ENCODE measurements around the gene EME2.
"Not testable (repeated sequence)": the region's sequence is repeated elsewhere in the genome, so short reads cannot be mapped to it uniquely, and the experiment has no call there.

The EME2 gene

GRCh38 chr16:1791256-1791942, 18.8 kb downstream of the EME2 start:
- no peak for DNase-seq (ENCODE audit: low spot score)

GRCh38 chr16:1791943-1792812, 19.6 kb downstream of the EME2 start:
- DNase-seq (ENCODE audit: low spot score), result no peak

GRCh38 chr16:1792836-1793577, 20.4 kb downstream of the EME2 start:
- DNase-seq (ENCODE audit: low spot score), result no peak

GRCh38 chr16:1793578-1794220, 21.1 kb downstream of the EME2 start, which contains the start of gene IGFALS:
IGFALS (minus strand) TSS chr16:1793705; CDS start chr16:1793652, 53 bp downstream.
- no peak for DNase-seq (ENCODE audit: low spot score)

GRCh38 chr16:1794221-1794871, 21.7 kb downstream of the EME2 start:
- no peak for DNase-seq (ENCODE audit: low spot score)

- no peak for DNase-seq (ENCODE audit: low spot score)
Measured at GRCh38 chr16:1794908-1795666, 22.5 kb downstream of the EME2 start.

- not testable (repeated sequence) for DNase-seq (ENCODE audit: low spot score)
Measured at GRCh38 chr16:1799263-1799662, 26.7 kb downstream of the EME2 start.

- no peak for DNase-seq (ENCODE audit: low spot score)
Measured at GRCh38 chr16:1800701-1801100, 28.1 kb downstream of the EME2 start.

GRCh38 chr16:1807626-1808025, 35.0 kb downstream of the EME2 start:
- no peak for DNase-seq (ENCODE audit: low spot score)

GRCh38 chr16:1808691-1809090, 36.1 kb downstream of the EME2 start:
- no peak for DNase-seq (ENCODE audit: low spot score)

GRCh38 chr16:1809281-1809801, 36.7 kb downstream of the EME2 start:
- no peak for DNase-seq (ENCODE audit: low spot score)

- no peak for DNase-seq (ENCODE audit: low spot score)
Measured at GRCh38 chr16:1810106-1810505, 37.5 kb downstream of the EME2 start.

- no peak for DNase-seq (ENCODE audit: low spot score)
Measured at GRCh38 chr16:1810536-1810935, 37.9 kb downstream of the EME2 start.

GRCh38 chr16:1812732-1813163, 40.1 kb downstream of the EME2 start:
- DNase-seq (ENCODE audit: low spot score), result peak; percentile 27

- DNase-seq (ENCODE audit: low spot score), result no peak
Measured at GRCh38 chr16:1815461-1815860, 42.9 kb downstream of the EME2 start.

- no peak for DNase-seq (ENCODE audit: low spot score)
Measured at GRCh38 chr16:1816396-1817275, 44.0 kb downstream of the EME2 start.

GRCh38 chr16:1817276-1817589, 44.6 kb downstream of the EME2 start:
- DNase-seq (ENCODE audit: low spot score), result no peak

GRCh38 chr16:1817716-1818115, 45.1 kb downstream of the EME2 start:
- DNase-seq (ENCODE audit: low spot score), result no peak

- DNase-seq (ENCODE audit: low spot score), result no peak
Measured at GRCh38 chr16:1818204-1818872, 45.7 kb downstream of the EME2 start.

Measured in RKO (cell line).